ENCODE data around the gene MAML3. TPM values are rescaled to one million over a fixed set of nuclear protein-coding genes. Genes with fewer than 3 reads are reported as not detected.

MAML3 gene
- total RNA-seq, 2 experiments from 2014 or later, result 2.5 to 2.6 TPM

DNA sequence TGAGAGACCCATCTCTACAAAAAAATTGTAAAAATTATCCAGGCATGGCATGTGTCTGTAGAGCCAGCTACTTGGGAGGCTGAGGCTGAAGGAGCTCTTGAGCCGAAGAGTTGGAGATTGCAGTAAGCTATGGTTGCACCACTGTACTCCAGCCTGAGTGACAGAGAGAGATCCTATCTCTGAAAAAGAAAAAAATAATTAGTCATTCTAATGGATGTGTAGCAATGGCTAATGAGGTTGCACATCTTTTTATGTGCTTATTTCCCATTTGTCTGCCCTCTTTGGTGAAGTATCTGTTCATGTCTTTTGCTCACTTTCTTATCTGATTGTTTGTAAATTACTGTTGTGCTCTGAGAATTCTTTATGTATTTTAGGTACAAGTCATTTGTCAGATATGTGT, 19.0 kb upstream of the MAML3 start:
- Mint-ChIP-seq H3K27ac (no peak overlapping the region), H3K9me3 (no peaks in the 10 kb centered on the region), H3K4me3 (no peak overlapping the region), H3K4me1 (peaks cover 5% of the 10 kb centered on the region), H3K36me3 (ENCODE audit: low read depth) (no peaks in the 10 kb centered on the region), H3K27me3 (peaks cover 25% of the 10 kb centered on the region)
- no peak for DNase-seq
- ChIA-PET POLR2A (no interaction called here), CTCF (no interaction called here)

- H3K4me1 Mint-ChIP-seq, result peaks cover 3% of the 10 kb centered on the region
- H3K27me3 Mint-ChIP-seq, result peaks cover 12% of the 10 kb centered on the region
- DNase-seq, result no peak
- H3K4me3 Mint-ChIP-seq, result no peak overlapping the region
- H3K27ac Mint-ChIP-seq, result no peak overlapping the region
- H3K36me3 Mint-ChIP-seq (ENCODE audit: low read depth), result no peaks in the 10 kb centered on the region
- ChIA-PET CTCF (interaction anchor here (1.0 to 1.1 kb wide), 2 partner anchors 83 to 158 kb away, joined by 3 to 4 read pairs; no protein-coding TSS in a partner anchor), POLR2A (no interaction called here)
- H3K9me3 Mint-ChIP-seq, result no peaks in the 10 kb centered on the region
Measured at GRCh38 chr4:140170299-140170698, 16.3 kb upstream of the MAML3 start.

DNA sequence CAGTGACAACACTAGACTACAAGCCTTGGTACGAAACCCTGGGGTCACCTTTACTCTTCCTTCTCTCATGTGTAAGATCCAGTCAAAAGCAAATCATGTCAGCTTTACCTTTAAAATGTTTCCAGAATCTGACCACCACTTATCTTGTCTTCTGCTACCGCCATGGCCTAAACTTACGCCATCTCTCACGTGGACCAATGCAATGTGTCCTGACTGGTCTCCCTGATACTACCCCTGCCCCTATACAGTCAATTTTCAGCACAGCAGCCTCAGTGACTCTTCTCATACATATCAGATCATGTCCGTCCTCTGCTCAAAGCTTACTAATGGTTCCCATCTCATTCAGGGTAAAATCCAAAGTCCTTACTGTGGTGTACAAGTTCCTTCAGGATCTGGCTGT, 15.0 kb upstream of the MAML3 start:
- CTCF ChIA-PET, result no interaction called here
- peaks cover 4% of the 10 kb centered on the region for H3K27me3 Mint-ChIP-seq
- no peaks in the 10 kb centered on the region for H3K4me1 Mint-ChIP-seq
- H3K27ac Mint-ChIP-seq, result no peak overlapping the region
- no peak overlapping the region for H3K4me3 Mint-ChIP-seq
- POLR2A ChIA-PET, result no interaction called here
- no peaks in the 10 kb centered on the region for H3K36me3 Mint-ChIP-seq (ENCODE audit: low read depth)
- DNase-seq, result no peak
- no peaks in the 10 kb centered on the region for H3K9me3 Mint-ChIP-seq

DNA sequence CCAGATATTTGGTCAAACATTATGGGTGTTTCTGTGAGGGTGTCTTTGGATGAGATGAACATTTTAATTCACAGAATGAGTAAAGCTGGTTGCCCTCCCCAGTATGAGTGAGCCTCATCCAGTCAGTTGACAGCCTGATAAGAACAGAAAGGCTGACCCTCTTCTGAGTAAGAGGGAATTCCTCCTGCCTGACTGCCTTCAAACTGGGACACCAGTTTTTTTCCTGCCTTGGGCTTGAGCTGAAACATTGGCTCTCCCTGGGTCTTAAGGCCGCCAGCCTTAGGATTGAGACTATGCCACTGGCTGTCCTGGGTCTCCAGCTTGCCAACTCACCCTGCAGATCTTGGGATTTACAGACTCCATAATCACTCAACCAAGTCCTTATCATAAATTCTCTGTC, 14.5 kb upstream of the MAML3 start:
- no peak overlapping the region for H3K27ac Mint-ChIP-seq
- H3K4me3 Mint-ChIP-seq, result no peak overlapping the region
- DNase-seq, result no peak
- CTCF ChIA-PET, result interaction anchor here (1.2 kb wide), 1 partner anchor 85 kb away, joined by 3 read pairs; no protein-coding TSS in a partner anchor
- H3K36me3 Mint-ChIP-seq (ENCODE audit: low read depth), result no peaks in the 10 kb centered on the region
- H3K9me3 Mint-ChIP-seq, result no peaks in the 10 kb centered on the region
- POLR2A ChIA-PET, result no interaction called here
- peaks cover 1% of the 10 kb centered on the region for H3K4me1 Mint-ChIP-seq
- peaks cover 7% of the 10 kb centered on the region for H3K27me3 Mint-ChIP-seq

- H3K27me3 Mint-ChIP-seq, result peaks cover 9% of the 10 kb centered on the region
- no peak overlapping the region for H3K4me3 Mint-ChIP-seq
- no peak overlapping the region for H3K27ac Mint-ChIP-seq
- no peaks in the 10 kb centered on the region for H3K36me3 Mint-ChIP-seq (ENCODE audit: low read depth)
- CTCF ChIA-PET, result no interaction called here
- POLR2A ChIA-PET, result no interaction called here
- H3K9me3 Mint-ChIP-seq, result peaks cover 3% of the 10 kb centered on the region
- DNase-seq, result no peak
- H3K4me1 Mint-ChIP-seq, result peaks cover 7% of the 10 kb centered on the region
Measured at GRCh38 chr4:140163029-140163810, 9.2 kb upstream of the MAML3 start.

DNA sequence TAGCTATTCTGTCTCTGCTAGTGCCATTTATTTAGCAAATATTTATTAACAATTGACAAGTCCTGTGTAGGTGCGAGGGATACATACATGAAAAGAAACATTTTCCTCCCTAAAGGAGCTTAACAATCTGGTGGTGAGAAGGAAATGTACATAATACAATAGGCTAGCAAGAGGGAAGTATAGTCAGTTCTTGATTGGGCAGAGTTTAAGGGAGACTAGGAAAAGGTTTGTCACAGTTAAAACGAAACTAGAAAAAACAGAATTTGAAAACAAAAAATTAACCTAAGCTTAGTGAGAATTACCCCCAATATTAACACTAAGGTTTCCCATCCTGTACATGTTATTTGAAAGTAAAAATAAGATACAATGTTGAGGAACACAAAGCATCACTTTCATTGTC, 8.6 kb upstream of the MAML3 start:
- Mint-ChIP-seq H3K4me3 (no peak overlapping the region), H3K27ac (no peak overlapping the region), H3K36me3 (ENCODE audit: low read depth) (no peaks in the 10 kb centered on the region), H3K27me3 (peaks cover 15% of the 10 kb centered on the region), H3K9me3 (peaks cover 3% of the 10 kb centered on the region), H3K4me1 (peaks cover 7% of the 10 kb centered on the region)
- ChIA-PET POLR2A (interaction anchor here (0.6 kb wide), 1 partner anchor 12 kb away, joined by 3 read pairs; no protein-coding TSS in a partner anchor), CTCF (no interaction called here)
- DNase-seq, result no peak

DNA sequence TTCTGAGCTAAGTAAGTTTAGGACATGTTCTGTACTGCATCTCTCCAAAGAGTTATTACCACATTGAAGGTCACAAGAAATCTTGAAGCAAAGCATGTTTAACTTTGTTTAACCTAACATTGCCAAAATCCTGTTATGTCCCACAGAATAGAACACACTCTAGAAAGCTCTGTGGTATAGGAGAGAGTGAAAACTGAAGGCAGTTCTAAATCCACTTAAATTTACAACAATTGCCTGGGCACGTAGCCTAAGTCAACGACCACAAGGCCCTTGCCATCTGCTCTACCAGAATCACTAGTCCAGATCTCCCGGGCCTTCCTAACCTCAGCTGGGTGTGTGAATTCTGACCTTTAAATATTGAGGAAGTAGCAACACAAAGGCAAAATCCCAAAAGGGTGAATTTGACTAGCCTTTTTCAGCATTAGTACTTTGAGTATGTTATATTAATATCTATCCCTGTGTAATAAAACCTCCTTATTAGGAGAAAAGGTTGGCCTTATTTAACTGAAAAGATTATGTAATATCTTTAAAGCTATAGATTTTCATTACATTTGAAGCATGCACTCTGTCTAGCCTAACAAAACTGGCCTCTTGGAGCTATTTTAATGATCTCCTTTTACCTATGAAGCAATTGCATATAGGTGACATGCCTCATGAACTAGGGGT, 4.5 kb upstream of the MAML3 start:
- Mint-ChIP-seq H3K27me3 (peaks cover 40% of the 10 kb centered on the region), H3K36me3 (ENCODE audit: low read depth) (peaks cover 4% of the 10 kb centered on the region), H3K4me3 (no peak overlapping the region), H3K9me3 (peaks cover 3% of the 10 kb centered on the region), H3K27ac (no peak overlapping the region), H3K4me1 (peaks cover 33% of the 10 kb centered on the region)
- CTCF ChIA-PET, result interaction anchor here (3.0 kb wide), 1 partner anchor 93 kb away, joined by 13 read pairs; no protein-coding TSS in a partner anchor
- POLR2A ChIA-PET, result no interaction called here
- DNase-seq, result no peak

DNA sequence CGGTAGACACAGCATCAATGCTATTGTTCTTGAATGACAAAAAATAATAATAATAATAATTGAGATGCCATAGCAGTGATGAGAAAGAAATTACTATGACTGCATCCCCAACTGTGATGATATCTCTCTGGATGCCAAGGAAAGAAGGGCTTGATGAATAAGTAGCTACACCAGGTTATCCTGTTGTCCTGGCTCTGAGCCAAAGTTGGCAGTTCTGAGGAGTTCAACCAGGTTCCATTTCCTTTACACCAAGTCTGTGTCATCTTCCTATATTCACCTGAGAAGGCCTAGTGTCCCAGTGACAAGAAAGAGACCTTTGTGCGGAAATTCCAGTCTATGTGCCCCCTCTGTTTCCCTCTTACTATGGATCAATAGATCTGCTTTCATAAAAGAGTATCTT, 3.4 kb upstream of the MAML3 start:
- Mint-ChIP-seq H3K4me1 (peaks cover 37% of the 10 kb centered on the region), H3K9me3 (peaks cover 2% of the 10 kb centered on the region), H3K4me3 (no peak overlapping the region), H3K36me3 (ENCODE audit: low read depth) (peaks cover 5% of the 10 kb centered on the region), H3K27ac (no peak overlapping the region), H3K27me3 (peaks cover 42% of the 10 kb centered on the region)
- no peak for DNase-seq
- CTCF ChIA-PET, result interaction anchor here (0.9 kb wide), 1 partner anchor 105 kb away, joined by 3 read pairs; no protein-coding TSS in a partner anchor
- POLR2A ChIA-PET, result no interaction called here

DNA sequence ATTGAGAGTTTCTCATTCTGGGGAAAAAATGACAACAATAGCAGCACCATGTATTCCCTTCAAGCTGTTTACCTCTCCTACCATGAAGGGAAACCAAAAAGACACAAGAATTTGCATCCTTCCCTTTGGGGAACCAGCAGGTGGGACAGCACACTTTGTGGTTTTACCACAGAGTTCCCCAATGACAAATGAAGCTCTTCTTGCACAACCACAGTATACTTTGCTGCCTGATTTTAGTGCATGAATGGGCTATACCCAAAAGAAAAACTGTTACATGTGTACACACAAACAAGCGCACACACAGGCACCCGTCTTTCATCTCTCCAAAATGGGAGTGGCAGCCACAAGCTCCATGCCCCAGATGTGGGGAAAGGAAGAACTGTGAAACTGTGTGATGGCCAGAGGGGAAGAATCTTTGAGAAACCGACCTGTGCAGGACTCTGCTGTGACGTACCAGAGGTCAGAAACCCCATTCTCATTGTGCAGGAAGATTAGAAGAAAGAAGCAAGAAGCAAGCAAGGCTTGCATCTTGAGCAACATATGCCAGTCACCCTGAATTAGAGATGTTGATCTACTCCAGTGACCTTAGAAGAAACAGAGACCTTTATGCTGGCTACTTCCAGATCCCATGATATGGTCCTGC, 2.7 kb upstream of the MAML3 start:
- Mint-ChIP-seq H3K4me1 (peaks cover 39% of the 10 kb centered on the region), H3K27me3 (peaks cover 44% of the 10 kb centered on the region), H3K9me3 (peaks cover under 1% of the 10 kb centered on the region), H3K27ac (no peak overlapping the region), H3K36me3 (ENCODE audit: low read depth) (peaks cover 5% of the 10 kb centered on the region), H3K4me3 (no peak overlapping the region)
- ChIA-PET CTCF (interaction anchor here (0.9 to 1.2 kb wide), 2 partner anchors 15 to 104 kb away, joined by 3 read pairs; no protein-coding TSS in a partner anchor), POLR2A (interaction anchor here (0.8 to 1.7 kb wide), 2 partner anchors 61 to 105 kb away, joined by 4 to 6 read pairs; no protein-coding TSS in a partner anchor)
- peak; percentile 17 for DNase-seq

DNA sequence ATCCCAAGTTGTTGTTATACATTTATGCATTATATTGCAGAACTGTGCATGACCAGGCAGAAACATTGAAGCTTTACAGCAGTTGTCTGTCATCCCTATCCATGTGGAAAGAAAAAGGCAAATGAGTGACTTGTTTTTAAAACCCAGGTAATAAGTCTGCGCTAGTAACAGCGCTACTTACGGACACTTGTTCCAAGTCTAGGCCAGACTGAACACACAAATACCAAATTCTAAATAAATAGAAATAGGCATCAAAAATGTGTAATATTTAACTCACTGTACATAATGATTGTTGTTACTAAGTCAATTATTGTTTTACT, 548 bp upstream of the MAML3 start:
- Mint-ChIP-seq H3K4me3 (peak overlapping the region; percentile 90), H3K36me3 (ENCODE audit: low read depth) (peaks cover 5% of the 10 kb centered on the region), H3K27me3 (peaks cover 53% of the 10 kb centered on the region), H3K27ac (no peak overlapping the region), H3K9me3 (no peaks in the 10 kb centered on the region), H3K4me1 (peaks cover 49% of the 10 kb centered on the region)
- ChIA-PET CTCF (interaction anchor here (1.6 kb wide), 1 partner anchor 102 kb away, joined by 7 read pairs; no protein-coding TSS in a partner anchor), POLR2A (interaction anchor here (1.0 to 1.7 kb wide), 3 partner anchors 32 to 59 kb away, joined by 3 to 8 read pairs (median 3); no protein-coding TSS in a partner anchor)
- no peak for DNase-seq

GRCh38 chr4:140153419-140153717, 616 bp downstream of the MAML3 start:
- no peak for DNase-seq
- Mint-ChIP-seq H3K4me3 (peak overlapping the region; percentile 90), H3K9me3 (no peaks in the 10 kb centered on the region), H3K27me3 (peaks cover 65% of the 10 kb centered on the region), H3K27ac (peak overlapping the region; percentile 31), H3K4me1 (peaks cover 49% of the 10 kb centered on the region), H3K36me3 (ENCODE audit: low read depth) (peaks cover 5% of the 10 kb centered on the region)
- ChIA-PET CTCF (interaction anchor here (1.1 to 2.4 kb wide), 5 partner anchors 37 to 104 kb away, joined by 3 to 9 read pairs (median 7); no protein-coding TSS in a partner anchor), POLR2A (interaction anchor here (0.9 to 1.7 kb wide), 6 partner anchors 29 to 104 kb away, joined by 3 to 8 read pairs (median 3); no protein-coding TSS in a partner anchor)

DNA sequence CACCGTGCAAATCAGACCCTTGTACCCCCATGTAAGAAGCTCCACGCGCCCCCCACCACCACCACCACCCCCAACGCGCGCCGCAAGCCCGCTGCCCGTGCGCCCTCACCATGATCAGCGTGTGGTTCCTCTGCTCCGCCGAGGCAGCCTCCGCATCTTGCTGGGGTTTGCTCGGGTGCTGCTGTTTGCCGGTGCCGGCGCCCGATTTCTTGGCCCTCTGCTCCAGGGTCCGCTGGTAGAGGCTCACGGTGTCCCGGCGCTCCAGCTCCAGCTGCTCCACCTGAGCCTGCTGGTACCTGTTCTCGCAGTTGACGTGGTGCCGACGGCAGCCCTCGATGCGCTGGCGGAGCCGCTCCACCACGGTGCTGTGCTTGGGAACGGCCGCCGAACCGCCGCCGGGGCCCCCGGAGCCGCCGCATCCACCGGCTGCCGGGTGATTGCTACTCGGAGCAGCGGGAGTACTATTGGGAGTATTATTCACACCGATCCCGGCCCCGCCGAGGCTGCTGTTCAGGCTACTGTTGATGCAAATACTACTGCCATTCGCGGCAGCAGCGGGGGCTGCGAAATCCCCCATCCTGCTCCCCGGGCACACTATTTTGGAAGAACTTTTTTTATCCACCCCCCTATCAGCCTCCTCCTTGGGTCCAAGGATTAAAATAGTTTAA, 1.1 kb downstream of the MAML3 start:
- CTCF ChIA-PET, result interaction anchor here (1.1 to 2.4 kb wide), 6 partner anchors 29 to 103 kb away, joined by 3 to 9 read pairs (median 5); no protein-coding TSS in a partner anchor
- Mint-ChIP-seq H3K4me1 (peaks cover 49% of the 10 kb centered on the region), H3K27me3 (peaks cover 67% of the 10 kb centered on the region)

More for the DNA sequence above, 1.1 kb downstream of the MAML3 start:
- Mint-ChIP-seq H3K36me3 (ENCODE audit: low read depth) (peaks cover 5% of the 10 kb centered on the region), H3K9me3 (no peaks in the 10 kb centered on the region), H3K27ac (peak overlapping the region; percentile 31), H3K4me3 (peak overlapping the region; percentile 90)
- POLR2A ChIA-PET, result interaction anchor here (0.6 to 1.7 kb wide), 10 partner anchors 29 to 202 kb away, joined by 3 to 8 read pairs (median 3); no protein-coding TSS in a partner anchor
- peak; percentile 40 for DNase-seq

Measured in activated CD4-positive, alpha-beta memory T cell treated with anti-CD3 and anti-CD28 coated beads, Interleukin-2, amount 10 ng/mL, durations not matched to agents 7 days and 5 days (primary cell).